ENCODE measurements around the gene PDCD1LG2. TPM values are rescaled to one million over a fixed set of nuclear protein-coding genes. Genes with fewer than 3 reads are reported as not detected.
"Not testable (repeated sequence)": the region's sequence is repeated elsewhere in the genome, so short reads cannot be mapped to it uniquely, and the experiment has no call there.

PDCD1LG2 gene
- total RNA-seq, 1 experiment from 2014 or later, result not detected

DNA sequence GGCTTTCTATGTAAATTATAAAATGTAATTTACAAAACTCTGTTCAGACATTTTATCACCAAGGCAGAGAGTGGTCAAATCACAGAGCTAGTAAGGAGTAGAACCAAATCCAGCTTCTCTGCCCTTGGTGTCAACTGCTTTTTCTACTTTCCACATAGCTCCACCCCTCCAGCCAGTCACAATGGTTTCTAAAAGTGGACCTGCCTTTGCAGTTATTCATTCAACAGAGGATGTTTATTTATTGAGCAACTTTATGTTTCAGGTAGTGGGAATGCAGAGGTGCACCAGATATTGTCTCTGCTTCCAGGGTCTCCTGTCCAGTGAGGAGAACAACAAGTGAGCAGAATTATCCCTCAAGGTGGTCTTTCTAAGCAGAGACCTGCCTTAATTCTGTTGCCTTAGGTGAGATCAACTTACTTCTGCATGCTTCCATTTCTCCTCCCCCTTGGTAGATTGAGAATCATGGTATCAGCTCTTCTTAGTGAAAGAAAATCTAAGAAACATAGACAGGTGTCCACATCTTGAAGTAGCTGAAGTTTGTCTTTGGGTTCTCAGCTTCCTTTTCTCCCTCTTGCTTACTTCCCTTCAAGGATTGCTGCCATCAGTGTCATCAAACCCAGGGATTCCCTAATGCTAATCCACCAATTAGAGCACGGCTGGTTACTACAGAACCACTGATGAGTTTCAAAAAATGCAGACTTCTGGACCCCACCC, 17.2 kb upstream of the PDCD1LG2 start:
- in situ Hi-C loops (cut with HindIII; ENCODE audit: low sequenced_read_pairs), result no loop called here

DNA sequence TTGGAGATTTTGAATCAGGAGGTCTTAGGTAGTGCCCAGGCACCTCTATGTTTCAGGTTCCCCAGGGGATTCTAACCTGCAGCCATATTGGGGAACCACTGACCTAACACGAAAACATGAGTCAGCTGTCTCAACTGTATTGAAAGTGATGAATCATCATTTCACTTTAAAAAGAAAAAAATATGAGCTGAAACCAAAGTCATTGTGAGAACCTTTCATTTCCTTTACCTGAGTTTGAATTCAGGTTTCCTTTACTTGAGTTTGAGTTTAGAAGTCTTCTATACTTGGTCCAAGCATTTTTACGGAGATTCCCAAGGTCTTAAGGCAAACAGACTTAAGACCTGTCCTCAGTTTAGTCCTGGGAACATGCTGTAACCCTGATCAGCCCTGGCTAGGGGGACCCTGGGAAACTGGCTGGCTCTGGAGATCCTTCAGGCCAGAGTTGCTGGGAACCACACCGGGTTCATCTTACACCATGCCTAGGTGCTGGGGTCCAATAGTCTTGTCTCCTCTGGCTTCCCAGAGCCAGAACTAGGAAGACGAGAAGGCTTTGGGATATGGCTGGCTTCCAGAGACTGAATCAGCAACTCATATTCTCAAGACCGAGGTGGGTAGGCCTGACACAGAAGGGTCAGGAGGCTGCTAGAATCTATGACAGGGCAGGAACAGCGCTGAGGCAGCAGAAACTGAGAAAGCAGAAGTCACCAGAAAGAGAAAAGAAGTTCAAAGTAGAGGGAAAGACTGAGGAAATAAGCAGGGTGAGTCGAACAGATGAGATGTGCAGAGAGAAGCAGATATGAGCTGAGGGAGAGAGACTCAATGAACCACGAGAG, 16.4 kb upstream of the PDCD1LG2 start:
- DNase-seq (ENCODE audit: low spot score), result no peak
- in situ Hi-C loops (cut with HindIII; ENCODE audit: low sequenced_read_pairs), result no loop called here

More for the DNA sequence above, 17.2 kb upstream of the PDCD1LG2 start:
- no peak for DNase-seq (ENCODE audit: low spot score)

DNA sequence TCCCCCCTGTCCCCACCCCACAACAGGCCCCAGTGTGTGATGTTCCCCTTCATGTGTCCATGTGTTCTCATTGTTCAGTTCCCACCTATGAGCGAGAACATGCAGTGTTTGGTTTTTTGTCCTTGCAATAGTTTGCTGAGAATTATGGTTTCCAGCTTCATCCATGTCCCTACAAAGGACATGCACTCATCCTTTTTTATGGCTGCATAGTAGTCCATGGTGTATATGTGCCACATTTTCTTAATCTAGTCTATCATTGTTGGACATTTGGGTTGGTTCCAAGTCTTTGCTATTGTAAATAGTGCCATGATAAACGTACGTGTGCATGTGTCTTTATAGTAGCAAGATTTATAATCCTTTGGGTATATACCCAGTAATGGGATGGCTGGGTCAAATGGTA, 15.6 kb upstream of the PDCD1LG2 start:
- DNase-seq (ENCODE audit: low spot score); in situ Hi-C loops (cut with HindIII; ENCODE audit: low sequenced_read_pairs): not testable (repeated sequence)

DNA sequence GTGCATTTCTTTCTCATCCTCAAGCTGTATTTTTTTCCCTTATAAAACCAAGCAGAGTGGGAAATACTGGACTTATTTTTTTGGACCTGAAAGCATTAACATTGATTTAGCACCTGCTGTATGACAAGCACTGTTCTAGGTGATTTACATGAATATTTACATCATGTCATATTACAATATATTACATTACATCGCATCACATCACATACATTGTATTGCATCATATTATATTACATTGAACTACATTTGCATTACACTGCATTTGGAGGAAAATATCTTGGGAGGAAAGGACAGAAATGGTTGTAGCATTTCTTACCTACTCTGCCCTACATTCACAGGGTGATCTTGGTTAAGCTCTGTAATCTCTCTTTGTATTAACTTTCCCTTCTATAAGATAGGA, 11.2 kb upstream of the PDCD1LG2 start:
- in situ Hi-C loops (cut with HindIII; ENCODE audit: low sequenced_read_pairs), result no loop called here
- DNase-seq (ENCODE audit: low spot score), result no peak

DNA sequence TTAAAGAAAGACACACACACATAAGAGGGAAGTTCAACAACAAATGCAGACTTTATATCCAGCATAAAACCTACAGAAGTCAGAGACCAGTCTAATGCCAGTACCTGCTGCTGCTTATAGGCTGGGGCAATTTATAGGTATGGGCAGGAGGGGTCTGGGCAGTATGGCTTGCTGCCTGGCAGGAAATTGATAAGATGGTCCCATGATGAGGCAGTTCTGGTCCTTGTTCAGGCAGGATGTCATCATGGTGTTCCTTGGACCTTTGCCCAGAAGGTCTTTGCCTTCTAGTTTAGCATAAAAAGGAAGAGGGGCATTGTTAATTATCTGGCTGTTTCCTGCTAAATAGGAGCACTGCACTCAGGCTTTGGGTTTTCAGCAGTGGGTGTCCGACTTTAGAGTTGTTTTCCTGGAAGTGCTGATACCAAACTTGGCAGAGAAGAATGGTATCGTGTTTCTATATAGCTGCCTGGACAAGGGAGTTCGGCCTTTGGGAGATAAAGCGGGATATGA, 10.4 kb upstream of the PDCD1LG2 start:
- in situ Hi-C loops (cut with HindIII; ENCODE audit: low sequenced_read_pairs), result no loop called here
- no peak for DNase-seq (ENCODE audit: low spot score)

DNA sequence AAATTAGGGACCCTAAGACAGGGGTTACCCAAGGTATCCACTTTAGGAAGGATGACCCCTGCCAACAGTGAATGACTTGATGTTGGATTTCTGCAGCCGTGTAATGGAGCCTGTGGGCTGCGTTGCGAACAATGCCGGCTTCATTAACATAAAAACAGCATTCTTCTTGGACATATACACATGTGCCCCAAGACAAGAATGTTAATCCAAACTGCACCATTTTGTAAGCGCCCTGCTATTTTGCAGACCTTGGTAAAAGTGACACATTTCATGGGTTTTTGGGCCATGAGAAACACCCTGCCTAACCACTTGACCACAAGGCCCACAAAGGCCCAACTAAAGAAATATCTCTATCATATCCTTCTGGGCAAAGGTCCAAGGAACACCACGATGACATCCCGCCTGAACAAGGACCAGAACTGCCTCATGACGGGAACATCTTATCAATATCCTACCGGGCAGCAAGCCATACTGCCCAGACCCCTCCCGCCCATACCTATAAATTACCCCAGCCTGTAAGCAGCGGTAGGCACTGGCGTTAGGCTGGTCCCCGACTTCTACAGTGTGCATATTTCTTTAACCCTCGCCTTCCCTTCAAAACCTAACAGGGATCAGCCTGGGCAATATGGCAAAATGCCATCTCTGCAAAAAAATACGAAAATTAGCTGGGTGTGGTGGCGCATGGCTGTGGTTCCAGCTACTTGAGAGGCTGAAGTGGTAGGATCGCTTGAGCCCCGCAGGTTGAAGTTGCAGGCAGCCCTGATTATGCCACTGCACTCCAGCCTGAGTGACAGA, 9.7 kb upstream of the PDCD1LG2 start:
- in situ Hi-C loops (cut with HindIII; ENCODE audit: low sequenced_read_pairs), result no loop called here

DNA sequence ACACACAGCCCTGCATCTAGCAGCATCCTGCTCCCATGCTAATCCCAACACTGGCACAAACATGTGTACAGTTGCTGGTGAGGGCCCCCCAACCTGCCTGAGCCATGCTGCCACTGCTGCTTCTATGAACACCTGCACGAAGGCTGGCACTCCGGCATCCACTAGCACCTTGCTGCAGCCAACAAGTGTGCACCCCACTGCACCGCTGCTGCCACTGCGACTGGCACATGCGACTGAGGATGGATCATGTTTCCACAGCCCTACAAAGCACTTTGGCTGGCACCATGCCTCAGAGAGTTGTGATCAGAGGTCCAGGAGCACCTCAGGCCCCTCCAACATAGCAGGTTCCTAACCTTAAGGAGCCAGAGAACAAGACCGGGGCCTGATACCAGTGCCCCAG, 7.8 kb upstream of the PDCD1LG2 start:
- no peak for DNase-seq (ENCODE audit: low spot score)
- in situ Hi-C loops (cut with HindIII; ENCODE audit: low sequenced_read_pairs), result no loop called here

More for the DNA sequence above, 9.7 kb upstream of the PDCD1LG2 start:
- DNase-seq (ENCODE audit: low spot score), result no peak

DNA sequence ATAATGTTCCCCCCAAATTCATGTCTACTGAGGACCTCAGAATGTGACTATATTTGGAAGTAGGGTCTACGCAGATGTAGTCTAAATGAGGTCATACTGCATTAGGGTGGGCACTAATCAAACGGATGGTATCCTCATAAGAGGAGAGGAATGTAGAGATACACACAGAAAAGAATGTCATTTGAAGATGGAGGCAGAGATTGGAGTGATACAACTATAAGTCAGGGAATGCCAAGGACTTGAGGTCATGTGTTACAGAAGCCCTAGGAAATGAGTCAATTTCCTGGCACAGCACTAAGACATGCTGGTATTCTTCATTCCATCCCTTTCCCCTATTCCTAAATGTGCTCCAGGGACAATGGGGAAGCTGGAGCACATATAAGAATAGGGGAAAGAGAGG, 758 bp upstream of the PDCD1LG2 start:
- in situ Hi-C loops (cut with HindIII; ENCODE audit: low sequenced_read_pairs), result no loop called here
- no peak for DNase-seq (ENCODE audit: low spot score)

DNA sequence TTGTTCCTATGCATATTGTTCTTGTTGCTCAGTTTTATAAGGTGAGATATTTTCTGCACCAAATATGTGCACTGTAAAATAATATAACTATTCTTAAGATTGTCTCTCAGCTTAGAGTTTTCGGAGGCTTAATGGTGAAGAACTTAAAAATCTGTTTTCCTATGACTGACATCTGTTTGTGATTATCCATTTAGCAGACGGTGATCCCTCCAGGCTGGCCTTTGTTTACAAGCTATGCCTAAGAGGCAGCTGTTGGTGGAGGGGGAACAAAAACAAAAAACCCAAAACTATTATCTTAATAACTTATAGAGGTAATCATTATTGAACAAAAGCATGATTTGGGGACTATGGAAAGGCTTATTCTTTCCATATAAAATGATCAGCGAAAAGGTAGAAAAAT, 658 bp downstream of the PDCD1LG2 start:
- in situ Hi-C loops (cut with HindIII; ENCODE audit: low sequenced_read_pairs), result no loop called here
- DNase-seq (ENCODE audit: low spot score), result no peak

DNA sequence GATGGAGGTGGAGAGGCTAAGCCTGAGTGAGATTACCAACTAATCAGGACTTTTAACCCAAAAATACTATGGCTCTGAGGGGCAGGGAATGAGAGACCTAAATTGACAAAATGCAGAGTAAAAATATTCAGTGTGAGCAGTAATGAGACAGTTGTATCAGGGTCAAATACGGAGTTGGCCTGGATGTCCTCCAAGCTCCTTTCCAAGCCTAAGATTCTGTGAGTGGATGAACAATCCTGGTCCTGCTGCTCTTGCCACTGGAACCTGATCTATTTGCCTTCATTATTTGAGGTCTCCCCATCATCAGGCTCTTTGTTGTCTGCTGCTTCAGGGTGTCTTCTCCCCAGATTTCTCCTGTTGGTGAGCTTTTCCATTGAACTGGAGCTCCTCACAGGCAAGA, 1.1 kb downstream of the PDCD1LG2 start:
- in situ Hi-C loops (cut with HindIII; ENCODE audit: low sequenced_read_pairs), result no loop called here

DNA sequence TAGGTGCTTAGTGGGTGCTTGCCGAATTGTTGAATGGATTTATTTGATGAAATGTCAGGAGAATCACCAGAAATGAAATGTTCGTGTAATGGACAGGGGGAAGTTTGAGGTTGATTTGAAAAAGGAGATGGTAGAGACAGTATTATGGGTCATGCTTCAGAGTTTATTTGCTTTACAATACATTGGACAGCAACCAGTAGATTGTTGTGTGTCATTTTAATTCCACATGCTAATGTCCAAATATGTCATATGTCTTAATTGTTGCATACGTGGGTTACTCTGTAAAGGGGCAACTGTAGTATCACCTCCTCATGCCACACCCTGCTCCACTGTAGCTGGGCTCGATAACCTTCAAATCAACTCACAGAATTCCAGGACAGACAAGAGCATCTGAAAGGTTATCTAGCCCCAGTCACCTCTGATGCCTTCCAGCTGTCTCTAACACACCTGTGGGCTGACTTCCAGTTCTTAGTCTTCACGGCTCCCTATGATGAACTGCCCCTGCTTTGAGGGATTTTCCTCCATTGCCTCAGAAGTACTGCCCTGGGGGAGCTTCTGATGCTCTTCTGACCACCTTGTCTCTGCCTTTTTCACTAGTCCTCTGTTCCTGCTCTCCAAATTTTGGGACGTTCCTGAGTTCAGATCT, 1.7 kb downstream of the PDCD1LG2 start:
- in situ Hi-C loops (cut with HindIII; ENCODE audit: low sequenced_read_pairs), result no loop called here
- DNase-seq (ENCODE audit: low spot score), result no peak

More for the DNA sequence above, 1.1 kb downstream of the PDCD1LG2 start:
- DNase-seq (ENCODE audit: low spot score), result no peak

DNA sequence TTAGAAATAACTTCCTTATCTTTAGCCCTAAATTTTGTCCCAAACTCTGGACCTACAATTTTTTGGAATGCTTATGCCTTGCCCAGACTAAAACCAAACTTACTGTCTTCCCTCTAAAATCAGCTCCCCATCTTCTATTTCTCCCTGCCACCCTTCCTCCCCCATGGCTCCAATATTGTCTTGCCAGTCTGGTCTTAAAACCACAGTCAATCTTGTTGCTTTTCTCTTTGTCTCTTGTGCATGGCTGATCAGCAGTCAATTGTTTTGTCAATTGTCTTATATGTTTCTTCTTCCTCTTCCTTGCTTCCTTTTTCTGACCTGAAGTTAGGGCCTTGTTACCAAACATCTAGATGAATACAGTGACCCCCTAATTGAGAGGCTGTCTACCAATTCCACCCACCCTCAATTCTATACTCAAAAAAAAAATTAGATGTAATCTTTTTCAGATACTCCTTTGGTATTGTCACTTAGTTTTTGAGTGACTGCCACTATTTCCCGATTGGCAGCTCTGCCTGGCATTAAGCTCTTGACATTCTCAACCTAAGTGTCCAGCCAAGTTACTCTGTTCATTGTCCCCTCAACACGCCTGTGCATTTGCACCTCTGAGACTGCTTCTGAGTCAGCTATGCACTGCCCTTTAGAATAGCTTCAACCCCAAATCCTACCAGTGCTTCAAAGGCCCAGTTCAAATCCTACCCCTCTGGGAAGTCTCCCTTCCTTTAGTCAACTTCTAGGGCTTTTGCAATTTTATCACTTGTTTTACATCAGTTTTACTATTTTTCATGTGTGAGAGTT, 2.5 kb downstream of the PDCD1LG2 start:
- no peak for DNase-seq (ENCODE audit: low spot score)
- in situ Hi-C loops (cut with HindIII; ENCODE audit: low sequenced_read_pairs), result no loop called here

DNA sequence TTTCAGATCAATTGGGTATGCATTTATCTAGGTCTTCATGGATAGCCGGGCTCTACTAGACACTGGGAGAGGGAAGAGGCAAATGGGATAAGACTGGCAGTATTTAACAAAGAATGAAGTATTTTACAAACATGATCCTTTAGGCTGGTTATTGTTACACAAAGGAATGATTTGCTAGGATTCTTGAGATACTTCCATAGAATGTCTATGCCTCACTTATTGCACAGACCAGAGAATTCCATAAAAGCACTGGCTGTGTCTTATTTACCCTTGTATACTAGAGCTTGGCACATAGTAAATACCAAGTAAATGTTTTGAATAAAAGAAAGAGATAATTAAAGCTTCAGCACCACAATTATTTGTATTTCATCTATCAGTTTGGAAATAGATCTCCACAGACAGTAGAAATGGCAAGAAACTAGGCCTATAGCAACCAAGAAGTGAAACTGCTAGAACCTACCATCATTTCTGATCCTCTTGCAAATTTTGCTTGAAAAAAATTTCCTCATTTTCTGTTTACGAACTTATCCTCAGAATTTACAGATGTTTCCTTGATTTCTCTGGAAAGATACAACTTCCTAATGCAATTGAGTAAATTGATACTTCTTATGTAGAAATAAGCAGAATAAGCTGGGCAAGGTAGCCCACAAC, 3.8 kb downstream of the PDCD1LG2 start:
- in situ Hi-C loops (cut with HindIII; ENCODE audit: low sequenced_read_pairs), result no loop called here
- no peak for DNase-seq (ENCODE audit: low spot score)

DNA sequence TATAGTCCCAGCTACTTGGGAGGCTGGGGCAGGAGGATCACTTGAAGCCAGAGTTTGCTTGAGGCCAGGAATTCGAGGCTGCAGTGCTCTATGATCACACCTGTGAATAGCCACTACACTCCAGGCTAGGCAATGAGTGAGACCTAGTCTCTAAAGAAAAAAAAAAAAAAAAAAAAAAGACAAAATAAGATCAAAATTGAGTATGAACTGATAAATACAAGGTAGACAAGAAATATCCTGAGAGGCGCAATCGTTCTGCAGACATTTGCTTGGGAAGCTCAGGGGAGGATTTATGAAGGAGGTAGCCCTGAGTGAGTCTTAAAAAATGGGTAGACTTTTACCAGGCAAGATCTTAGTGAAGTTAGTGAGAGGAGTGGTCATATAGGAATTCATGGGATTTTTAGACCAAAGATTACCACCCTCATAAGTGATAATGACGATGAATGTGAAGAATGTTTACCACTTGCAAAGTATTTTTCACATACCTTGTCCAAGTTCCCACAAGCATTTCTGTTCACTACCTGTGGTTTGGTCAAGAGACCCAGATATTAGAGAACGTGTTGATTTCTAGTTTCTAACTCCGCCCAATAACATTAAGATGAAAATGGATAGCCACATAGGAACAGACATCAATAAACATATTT, 4.4 kb downstream of the PDCD1LG2 start:
- DNase-seq (ENCODE audit: low spot score), result no peak
- in situ Hi-C loops (cut with HindIII; ENCODE audit: low sequenced_read_pairs), result no loop called here

DNA sequence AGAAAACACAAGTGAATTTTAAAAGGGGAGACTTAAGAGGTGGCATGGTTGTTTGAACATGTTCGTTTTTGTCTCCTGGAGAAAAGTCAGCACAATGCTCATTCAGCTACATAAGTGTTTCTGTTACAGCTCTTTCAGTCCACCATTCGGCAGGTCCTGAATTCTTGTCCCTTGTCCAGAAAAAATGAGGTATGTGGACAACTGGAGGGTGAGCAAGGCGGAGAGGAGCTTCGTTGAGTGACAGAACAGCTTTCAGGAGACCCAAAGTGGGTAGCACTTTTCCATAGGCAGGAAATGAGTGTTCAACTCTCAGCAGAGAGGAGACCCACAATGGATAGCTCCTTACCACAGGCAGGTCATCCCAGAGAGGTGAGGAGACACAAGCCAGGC, 4.9 kb downstream of the PDCD1LG2 start:
- no peak for DNase-seq (ENCODE audit: low spot score)
- in situ Hi-C loops (cut with HindIII; ENCODE audit: low sequenced_read_pairs), result no loop called here

DNA sequence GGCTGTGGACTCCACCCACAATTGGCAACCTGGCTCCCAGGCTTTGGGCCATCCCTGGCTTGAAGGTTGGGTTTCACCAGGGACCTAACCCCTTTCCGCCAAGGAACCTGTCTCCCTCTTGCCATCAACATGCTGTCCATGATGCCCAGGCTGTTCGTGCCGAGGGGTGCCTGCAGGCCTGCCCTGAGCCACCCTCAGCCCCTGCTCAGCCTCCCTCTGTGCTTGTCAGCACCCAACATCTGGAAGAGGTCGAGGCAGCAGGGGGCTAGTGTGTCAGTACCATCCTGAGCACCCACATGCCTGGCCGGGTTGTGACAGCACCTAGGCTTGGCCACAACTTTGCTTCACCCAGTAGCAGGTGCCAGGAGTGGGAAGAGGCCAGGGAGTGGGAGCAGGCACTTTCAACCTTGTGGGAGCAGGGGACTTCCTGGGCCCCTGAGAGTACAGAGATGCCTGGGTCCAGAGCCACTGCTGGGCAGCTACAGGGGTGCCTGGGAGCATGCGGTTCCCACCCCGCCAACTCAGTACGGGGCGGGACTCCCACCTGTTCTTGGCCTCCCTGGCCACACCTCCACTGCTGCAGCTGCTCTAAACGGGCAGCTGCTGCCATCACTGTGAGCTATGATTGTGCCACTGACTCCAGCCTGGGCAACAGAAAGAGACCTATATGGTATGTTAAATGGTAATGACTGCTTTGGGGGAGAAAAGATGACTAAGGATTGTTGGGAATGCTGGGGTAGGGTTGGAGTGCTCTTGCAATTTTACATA, 6.3 kb downstream of the PDCD1LG2 start:
- no peak for DNase-seq (ENCODE audit: low spot score)

More for the DNA sequence above, 6.3 kb downstream of the PDCD1LG2 start:
- in situ Hi-C loops (cut with HindIII; ENCODE audit: low sequenced_read_pairs), result no loop called here

Data from G401 (cell line).